WTC11 (cell line): ENCODE results near the gene AZU1. TPM values are rescaled to one million over a fixed set of nuclear protein-coding genes. Genes with fewer than 3 reads are reported as not detected.

ENCODE experiments used
- ATAC-seq: fragments of 200-7000 bp; cut with Tn5 transposase; 2 replicates; pipeline ENCODE4 v1.10.0; 2021; ENCODE audit warnings: mild to moderate bottlenecking, moderate library complexity
- CTCF ChIA-PET: fragments of 300-600 bp; sonication (Branson Sonifier 250); formaldehyde crosslinking; loops from one replicate; lab custom pipeline; 2021; ENCODE audit warnings: antibody characterized with exemption; lab: Charles Lee
- POLR2A ChIA-PET: fragments of 350-600 bp; sonication (Branson Sonifier 250); formaldehyde crosslinking; loops from one replicate; lab custom pipeline; 2021; ENCODE audit warnings: antibody characterized with exemption; lab: Charles Lee
- DNase-seq: peaks from one replicate; pipeline ENCODE4 v3.0.0; 2021; ENCODE audit warnings: low spot score
- H3K27ac Mint-ChIP-seq: 2 replicates; pipeline ENCODE4 v1.8.0; 2021; ENCODE audit warnings: mixed read lengths
- H3K27me3 Mint-ChIP-seq: 2 replicates; pipeline ENCODE4 v1.8.0; 2021; ENCODE audit warnings: low read depth, mild to moderate bottlenecking, moderate library complexity, mixed read lengths
- H3K36me3 Mint-ChIP-seq: 2 replicates; pipeline ENCODE4 v1.8.0; 2021; ENCODE audit warnings: mixed read lengths
- H3K4me1 Mint-ChIP-seq: 2 replicates; pipeline ENCODE4 v1.8.0; 2022; ENCODE audit warnings: mixed read lengths
- H3K4me3 Mint-ChIP-seq: 2 replicates; pipeline ENCODE4 v1.8.0; 2021; ENCODE audit warnings: mild to moderate bottlenecking, moderate library complexity, mixed read lengths
- H3K9me3 Mint-ChIP-seq: 2 replicates; pipeline ENCODE4 v1.8.0; 2021; ENCODE audit warnings: mixed read lengths
- AFF4 ChIP-seq: sonication (generic); formaldehyde crosslinking; IDR thresholded peaks from 2 replicates; pipeline ENCODE4 v1.8.1; 2023; ENCODE audit warnings: mild to moderate bottlenecking, missing genetic modification reagents, borderline replicate concordance
- AR ChIP-seq: fragments of 250-450 bp; sonication (Bioruptor Pico); IDR thresholded peaks from 2 replicates; pipeline ENCODE4 v1.9.0; 2021; ENCODE audit warnings: mild to moderate bottlenecking
- ATF1 ChIP-seq: sonication (generic); formaldehyde crosslinking; IDR thresholded peaks from 2 replicates; pipeline ENCODE4 v1.8.1; 2023; ENCODE audit warnings: mild to moderate bottlenecking, moderate library complexity, missing genetic modification reagents
- CREM ChIP-seq: sonication (generic); formaldehyde crosslinking; IDR thresholded peaks from 2 replicates; pipeline ENCODE4 v1.8.1; 2022; ENCODE audit warnings: mild to moderate bottlenecking, missing genetic modification reagents, moderate library complexity
- E2F5 ChIP-seq: sonication (generic); formaldehyde crosslinking; IDR thresholded peaks from 2 replicates; pipeline ENCODE4 v1.8.1; 2022; ENCODE audit warnings: mild to moderate bottlenecking, moderate library complexity, missing genetic modification reagents
- EMX1 ChIP-seq: fragments of 250-450 bp; sonication (Bioruptor Pico); IDR thresholded peaks from 2 replicates; pipeline ENCODE4 v1.8.0; 2021; ENCODE audit warnings: mild to moderate bottlenecking
- ESRRA ChIP-seq: sonication (generic); formaldehyde crosslinking; IDR thresholded peaks from 2 replicates; pipeline ENCODE4 v1.8.1; 2022; ENCODE audit warnings: mild to moderate bottlenecking, missing genetic modification reagents, borderline replicate concordance
- GABPB1 ChIP-seq: sonication (generic); formaldehyde crosslinking; IDR thresholded peaks from 2 replicates; pipeline ENCODE4 v1.8.1; 2023; ENCODE audit warnings: mild to moderate bottlenecking, missing genetic modification reagents
- GTF2I ChIP-seq: fragments of 250-450 bp; sonication (Bioruptor Pico); conservative IDR thresholded peaks from 2 replicates; pipeline ENCODE4 v1.4.0; 2021; ENCODE audit warnings: mild to moderate bottlenecking
- HMGA2 ChIP-seq: fragments of 250-450 bp; sonication (Bioruptor Pico); IDR thresholded peaks from 2 replicates; pipeline ENCODE4 v1.4.0; 2021; ENCODE audit warnings: mild to moderate bottlenecking, moderate library complexity
- JAZF1 ChIP-seq: fragments of 250-450 bp; sonication (Bioruptor Pico); IDR thresholded peaks from 2 replicates; pipeline ENCODE4 v1.9.0; 2021; ENCODE audit warnings: moderate library complexity, mild to moderate bottlenecking, inconsistent platforms
- KAT7 ChIP-seq: sonication (generic); formaldehyde crosslinking; IDR thresholded peaks from 2 replicates; pipeline ENCODE4 v1.8.1; 2023; ENCODE audit warnings: missing genetic modification reagents, mild to moderate bottlenecking, borderline replicate concordance
- MAX ChIP-seq: sonication (generic); formaldehyde crosslinking; IDR thresholded peaks from 2 replicates; pipeline ENCODE4 v1.8.0; 2022; ENCODE audit warnings: mild to moderate bottlenecking, missing genetic modification reagents
- NFYB ChIP-seq: sonication (generic); formaldehyde crosslinking; conservative IDR thresholded peaks from 2 replicates; pipeline ENCODE4 v1.8.0; 2022; ENCODE audit warnings: low read depth, missing genetic modification reagents
- NR2C2 ChIP-seq: sonication (generic); formaldehyde crosslinking; IDR thresholded peaks from 2 replicates; pipeline ENCODE4 v1.8.0; 2022; ENCODE audit warnings: mild to moderate bottlenecking, missing genetic modification reagents
- NR3C1 ChIP-seq: sonication (generic); formaldehyde crosslinking; conservative IDR thresholded peaks from 2 replicates; pipeline ENCODE4 v1.8.1; 2023; ENCODE audit warnings: low read depth, mild to moderate bottlenecking, missing genetic modification reagents
- RORB ChIP-seq: fragments of 250-450 bp; sonication (Bioruptor Pico); IDR thresholded peaks from 2 replicates; pipeline ENCODE4 v1.9.0; 2021; ENCODE audit warnings: mild to moderate bottlenecking
- SMAD4 ChIP-seq: sonication (generic); formaldehyde crosslinking; IDR thresholded peaks from 2 replicates; pipeline ENCODE4 v1.8.0; 2022; ENCODE audit warnings: mild to moderate bottlenecking, missing genetic modification reagents
- SP1 ChIP-seq: sonication (generic); formaldehyde crosslinking; conservative IDR thresholded peaks from 2 replicates; pipeline ENCODE4 v1.8.1; 2022; ENCODE audit warnings: missing genetic modification reagents
- USF2 ChIP-seq: sonication (generic); formaldehyde crosslinking; IDR thresholded peaks from 2 replicates; pipeline ENCODE4 v1.8.1; 2023; ENCODE audit warnings: mild to moderate bottlenecking, missing genetic modification reagents, moderate library complexity
- ZNF232 ChIP-seq: sonication (generic); formaldehyde crosslinking; IDR thresholded peaks from 2 replicates; pipeline ENCODE4 v1.8.0; 2022; ENCODE audit warnings: mild to moderate bottlenecking, missing genetic modification reagents
- ZNF396 ChIP-seq: fragments of 250-450 bp; sonication (Bioruptor Pico); IDR thresholded peaks from 2 replicates; pipeline ENCODE4 v1.8.0; 2021; ENCODE audit warnings: mild to moderate bottlenecking, moderate library complexity, borderline replicate concordance
- total RNA-seq: library from RNA; stranded (reverse); gene quantifications from 3 replicates; pipeline ENCODE4 v1.2.3, GENCODE V29; 2021

Gene AZU1
- total RNA-seq, 1 experiment from 2014 or later = 1.2 TPM

GRCh38 chr19:858868-859843 lies 31.5 kb downstream of the AZU1 start, which contains the start of gene CFD:
Gene CFD, plus strand, starts transcription at chr19:859664. Its CDS starts 26 bp downstream, at chr19:859690.
- TF ChIP-seq CREM (CRISPR knock-in tag) = no peak
- no peak for TF ChIP-seq ZNF232
- no peak for TF ChIP-seq EMX1
- TF ChIP-seq NR2C2 = no peak
- TF ChIP-seq HMGA2 (CRISPR knock-in tag) = no peak
- TF ChIP-seq SP1 (CRISPR knock-in tag) = no peak
- no peak for TF ChIP-seq AFF4 (CRISPR knock-in tag)
- TF ChIP-seq GABPB1 (CRISPR knock-in tag) = no peak
- no peak for TF ChIP-seq NR3C1 (CRISPR knock-in tag)
- TF ChIP-seq AR (CRISPR knock-in tag) = no peak
- no peak for TF ChIP-seq GTF2I (CRISPR knock-in tag)
- TF ChIP-seq E2F5 (CRISPR knock-in tag) = no peak
- no peak for TF ChIP-seq ZNF396
- no peak for TF ChIP-seq NFYB
- TF ChIP-seq, all 79 proteins: peak for 0
- ATAC-seq = no peak
- CTCF ChIA-PET = interaction anchor here (0.6 to 0.7 kb wide), 4 partner anchors 60 to 385 kb away, joined by 3 to 4 read pairs (median 3); no protein-coding TSS in a partner anchor
- H3K4me3 Mint-ChIP-seq = peak within 1 kb of the TSS; percentile 43
- no peaks in the 10 kb centered on the region for H3K9me3 Mint-ChIP-seq
- DNase-seq = peak; percentile 22
- H3K27me3 Mint-ChIP-seq = peaks cover 35% of the 10 kb centered on the region
- POLR2A ChIA-PET = no interaction called here
- no peaks in the 10 kb centered on the region; the same call in 1 of the 2 replicates for H3K4me1 Mint-ChIP-seq
- H3K27ac Mint-ChIP-seq = no peak within 1 kb of the TSS
- no peaks in the 10 kb centered on the region for H3K36me3 Mint-ChIP-seq

- Mint-ChIP-seq H3K27ac (no peak overlapping the region), H3K9me3 (no peaks in the 10 kb centered on the region)
- CTCF ChIA-PET = interaction anchor here (0.6 to 2.1 kb wide), 11 partner anchors 11 to 277 kb away, joined by 3 to 10 read pairs (median 3); no protein-coding TSS in a partner anchor
- DNase-seq = no peak
- no peak for TF ChIP-seq USF2
- TF ChIP-seq JAZF1 (CRISPR knock-in tag) = no peak
- TF ChIP-seq RORB = no peak
- TF ChIP-seq ESRRA (CRISPR knock-in tag) = peak; percentile 69; the same call in 1 of the 2 replicates
- TF ChIP-seq ATF1 (CRISPR knock-in tag) = no peak
- TF ChIP-seq SMAD4 (CRISPR knock-in tag) = no peak
- TF ChIP-seq MAX (CRISPR knock-in tag) = no peak
- TF ChIP-seq KAT7 (CRISPR knock-in tag) = 0 out of 2 replicates have a peak, but pooled peaks have one; percentile 45
- TF ChIP-seq, all 79 proteins: peak for 2
- ATAC-seq = no peak
- POLR2A ChIA-PET = interaction anchor here (0.7 kb wide), 1 partner anchor 127 kb away, joined by 5 read pairs; no protein-coding TSS in a partner anchor
- no peaks in the 10 kb centered on the region for H3K36me3 Mint-ChIP-seq
- peak overlapping the region; percentile 51 for H3K4me3 Mint-ChIP-seq
- peaks cover 35% of the 10 kb centered on the region for H3K27me3 Mint-ChIP-seq
- no peaks in the 10 kb centered on the region; the same call in 1 of the 2 replicates for H3K4me1 Mint-ChIP-seq
These were observed 33.6 kb downstream of the AZU1 start for GRCh38 chr19:861141-861755.
